ENCODE results near the gene IGFALS.

The IGFALS gene

GRCh38 chr16:1788095-1788707, 5.3 kb downstream of the IGFALS start:
- no peak for DNase-seq

- DNase-seq = peak in 1 of 2 donors; percentile 0
Observed at GRCh38 chr16:1787322-1788094, 6.0 kb downstream of the IGFALS start.

- no peak for DNase-seq
Observed at GRCh38 chr16:1787056-1787321, 6.5 kb downstream of the IGFALS start.

GRCh38 chr16:1786242-1787055, 7.1 kb downstream of the IGFALS start:
- no peak for DNase-seq

GRCh38 chr16:1785846-1786170, 7.7 kb downstream of the IGFALS start:
- no peak for DNase-seq

GRCh38 chr16:1784977-1785845, 8.3 kb downstream of the IGFALS start:
- DNase-seq = peak in 1 of 2 donors; percentile 1

- DNase-seq = peak; percentile 92 to 97
Observed at GRCh38 chr16:1782408-1783264, 10.9 kb downstream of the IGFALS start, which contains the start of the genes NUBP2 and SPSB3. NUBP2 (plus strand) TSS chr16:1782960; CDS start chr16:1783021, 61 bp downstream. SPSB3 (minus strand) TSS chr16:1782571; CDS start chr16:1781483, 1,088 bp downstream.

- no peak for DNase-seq
Observed at GRCh38 chr16:1781758-1782407, 11.6 kb downstream of the IGFALS start.

- DNase-seq = no peak
Observed at GRCh38 chr16:1781254-1781653, 12.3 kb downstream of the IGFALS start.

- no peak for DNase-seq
Observed at GRCh38 chr16:1780677-1781072, 12.8 kb downstream of the IGFALS start.

- no peak for DNase-seq
Observed at GRCh38 chr16:1779741-1780676, 13.5 kb downstream of the IGFALS start.

- DNase-seq = no peak
Observed at GRCh38 chr16:1779234-1779701, 14.2 kb downstream of the IGFALS start.

- no peak for DNase-seq
Observed at GRCh38 chr16:1778200-1779179, 15.0 kb downstream of the IGFALS start.

- DNase-seq = no peak
Observed at GRCh38 chr16:1777375-1778199, 15.9 kb downstream of the IGFALS start.

GRCh38 chr16:1776991-1777374, 16.5 kb downstream of the IGFALS start:
- DNase-seq = no peak

- no peak for DNase-seq
Observed at GRCh38 chr16:1776672-1776955, 16.9 kb downstream of the IGFALS start.

GRCh38 chr16:1775846-1776671, 17.4 kb downstream of the IGFALS start:
- no peak for DNase-seq

Measured in activated CD4-positive, alpha-beta T cell treated with anti-CD3 and anti-CD28 coated beads for 4 hours (primary cell).